GM10266 (cell line): ENCODE measurements around the gene S100A13.
"Not testable (repeated sequence)": the region's sequence is repeated elsewhere in the genome, so short reads cannot be mapped to it uniquely, and the experiment has no call there.

Source experiments
- DNase-seq: peaks from one replicate; pipeline ENCODE4 v3.0.0; 2012; ENCODE audit errors: extremely low spot score
- CTCF ChIP-seq: IDR thresholded peaks from 2 replicates; pipeline ENCODE4 v1.5.1; 2012; ENCODE audit warnings: mild to moderate bottlenecking, low read depth; ENCODE audit not compliant: control insufficient read depth, insufficient read depth; ENCODE audit errors: missing control alignments

The S100A13 gene

GRCh38 chr1:153587314-153587713, 40.0 kb downstream of the S100A13 start:
- no peak for TF ChIP-seq CTCF
- no peak for DNase-seq

- DNase-seq: no peak
- TF ChIP-seq CTCF: no peak
Observed at GRCh38 chr1:153586347-153586746, 41.0 kb downstream of the S100A13 start.

GRCh38 chr1:153585006-153585405, 42.3 kb downstream of the S100A13 start:
- DNase-seq: no peak
- TF ChIP-seq CTCF: no peak

- DNase-seq: no peak
- no peak for TF ChIP-seq CTCF
Observed at GRCh38 chr1:153583976-153584375, 43.3 kb downstream of the S100A13 start.

- not testable (repeated sequence) for DNase-seq
Observed at GRCh38 chr1:153583514-153583913, 43.8 kb downstream of the S100A13 start.

- not testable (repeated sequence) for DNase-seq
Observed at GRCh38 chr1:153582836-153583235, 44.5 kb downstream of the S100A13 start.

- no peak for DNase-seq
- TF ChIP-seq CTCF: no peak
Observed at GRCh38 chr1:153578936-153579335, 48.4 kb downstream of the S100A13 start.

- no peak for TF ChIP-seq CTCF
- DNase-seq: no peak
Observed at GRCh38 chr1:153578490-153578889, 48.8 kb downstream of the S100A13 start.
